Ammon's horn (tissue), 1 donor: ENCODE results near the gene CLDN34.

Experiments used
- DNase-seq: peaks from one replicate; pipeline ENCODE4 v3.0.0-alpha.2; 2016; ENCODE audit warnings: low spot score

CLDN34 gene

GRCh38 chrX:10016519-10017132 lies 49.5 kb downstream of the CLDN34 start:
- DNase-seq, result no peak

- DNase-seq, result no peak
Observed at GRCh38 chrX:10017872-10018271, 50.7 kb downstream of the CLDN34 start.
